Loucy (cell line): ENCODE results near the gene PECR.

Source experiments
- H2AFZ ChIP-seq: fragments of 200-600 bp; sonication (generic); 2 replicates; pipeline ENCODE4 v1.6.0; 2016; ENCODE audit warnings: antibody characterized with exemption, mild to moderate bottlenecking, low read length, moderate library complexity
- H3F3A ChIP-seq: fragments of 200-600 bp; 2 replicates; pipeline ENCODE4 v1.6.0; 2016; ENCODE audit warnings: antibody characterized with exemption, low read depth, mild to moderate bottlenecking
- H3K27me3 ChIP-seq: fragments of 200-600 bp; sonication (generic); 2 replicates; pipeline ENCODE4 v1.6.1; 2014; ENCODE audit warnings: low read length, mild to moderate bottlenecking; ENCODE audit not compliant: insufficient read depth, poor library complexity, severe bottlenecking
- H3K36me3 ChIP-seq: fragments of 200-600 bp; sonication (generic); 2 replicates; pipeline ENCODE4 v1.6.1; 2016; ENCODE audit warnings: low read length; ENCODE audit not compliant: insufficient read depth
- H3K4me1 ChIP-seq: fragments of 200-600 bp; sonication (generic); 2 replicates; pipeline ENCODE4 v1.5.1; 2014; ENCODE audit warnings: low read length, mild to moderate bottlenecking; ENCODE audit not compliant: insufficient read depth, poor library complexity, severe bottlenecking
- H3K4me2 ChIP-seq: fragments of 200-600 bp; sonication (generic); 2 replicates; pipeline ENCODE4 v1.6.0; 2014; ENCODE audit warnings: antibody characterized with exemption, low read length, low read depth, mild to moderate bottlenecking; ENCODE audit not compliant: poor library complexity, severe bottlenecking
- H3K4me3 ChIP-seq: fragments of 200-600 bp; sonication (generic); 2 replicates; pipeline ENCODE4 v1.5.1; 2014; ENCODE audit warnings: low read length, mild to moderate bottlenecking, mixed read lengths; ENCODE audit not compliant: poor library complexity, severe bottlenecking
- H3K79me2 ChIP-seq: fragments of 200-600 bp; sonication (generic); 2 replicates; pipeline ENCODE4 v1.6.1; 2014; ENCODE audit warnings: low read length; ENCODE audit not compliant: insufficient read depth
- H3K9ac ChIP-seq: fragments of 200-600 bp; sonication (generic); 2 replicates; pipeline ENCODE4 v1.6.0; 2014; ENCODE audit warnings: mild to moderate bottlenecking, low read depth, low read length, moderate library complexity; ENCODE audit not compliant: poor library complexity, severe bottlenecking
- H3K9me2 ChIP-seq: fragments of 200-600 bp; sonication (generic); replicated peaks from 2 replicates; pipeline ENCODE4 v1.6.1; 2016; ENCODE audit warnings: low read depth, low read length, mixed read lengths
- H3K9me3 ChIP-seq: fragments of 200-600 bp; sonication (generic); 2 replicates; pipeline ENCODE4 v1.6.1; 2014; ENCODE audit warnings: mild to moderate bottlenecking, antibody characterized with exemption, low read length, low read depth; ENCODE audit not compliant: insufficient read depth
- H4K20me1 ChIP-seq: fragments of 200-600 bp; sonication (generic); 2 replicates; pipeline ENCODE4 v1.6.0; 2014; ENCODE audit warnings: antibody characterized with exemption, low read length, mild to moderate bottlenecking; ENCODE audit not compliant: insufficient read depth, poor library complexity, severe bottlenecking
- EZH2phosphoT487 ChIP-seq: fragments of 200-600 bp; IDR thresholded peaks from 2 replicates; pipeline ENCODE4 v1.6.1; 2018; ENCODE audit warnings: antibody characterized with exemption, mild to moderate bottlenecking, moderate library complexity, borderline replicate concordance
- TF ChIP-seq, protein P1 (sequence below): fragments of 200-600 bp; sonication (generic); conservative IDR thresholded peaks from 2 replicates; pipeline ENCODE4 v1.5.1; 2014; ENCODE audit warnings: mild to moderate bottlenecking, antibody characterized with exemption, low read length

PECR gene

DNA sequence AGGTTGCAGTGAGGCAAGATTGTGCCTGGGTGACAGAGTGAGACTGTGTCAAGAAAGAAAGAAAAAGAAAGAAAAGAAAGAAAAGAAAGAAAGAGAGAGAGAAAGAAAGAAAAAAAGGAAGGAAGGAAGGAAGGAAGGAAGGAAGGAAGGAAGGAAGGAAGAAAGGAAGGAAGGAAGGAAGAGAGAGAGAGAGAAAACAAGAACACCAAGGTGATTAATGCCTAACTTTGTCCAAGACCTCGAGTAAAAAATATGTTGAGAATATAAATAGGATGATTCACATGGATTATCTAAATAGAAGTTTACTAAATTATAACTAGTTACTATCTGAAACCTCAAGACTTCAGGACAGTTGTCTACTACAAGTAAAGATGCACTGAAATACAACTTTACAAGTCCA lies 7.2 kb downstream of the PECR start:
- H3K27me3 ChIP-seq, result no peaks in the 10 kb centered on the region
- no peaks in the 10 kb centered on the region for H3K36me3 ChIP-seq
- TF ChIP-seq EZH2phosphoT487, result no peak
- TF ChIP-seq, protein P1, sequence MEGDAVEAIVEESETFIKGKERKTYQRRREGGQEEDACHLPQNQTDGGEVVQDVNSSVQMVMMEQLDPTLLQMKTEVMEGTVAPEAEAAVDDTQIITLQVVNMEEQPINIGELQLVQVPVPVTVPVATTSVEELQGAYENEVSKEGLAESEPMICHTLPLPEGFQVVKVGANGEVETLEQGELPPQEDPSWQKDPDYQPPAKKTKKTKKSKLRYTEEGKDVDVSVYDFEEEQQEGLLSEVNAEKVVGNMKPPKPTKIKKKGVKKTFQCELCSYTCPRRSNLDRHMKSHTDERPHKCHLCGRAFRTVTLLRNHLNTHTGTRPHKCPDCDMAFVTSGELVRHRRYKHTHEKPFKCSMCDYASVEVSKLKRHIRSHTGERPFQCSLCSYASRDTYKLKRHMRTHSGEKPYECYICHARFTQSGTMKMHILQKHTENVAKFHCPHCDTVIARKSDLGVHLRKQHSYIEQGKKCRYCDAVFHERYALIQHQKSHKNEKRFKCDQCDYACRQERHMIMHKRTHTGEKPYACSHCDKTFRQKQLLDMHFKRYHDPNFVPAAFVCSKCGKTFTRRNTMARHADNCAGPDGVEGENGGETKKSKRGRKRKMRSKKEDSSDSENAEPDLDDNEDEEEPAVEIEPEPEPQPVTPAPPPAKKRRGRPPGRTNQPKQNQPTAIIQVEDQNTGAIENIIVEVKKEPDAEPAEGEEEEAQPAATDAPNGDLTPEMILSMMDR, result no peak
- H3K9ac ChIP-seq, result no peak overlapping the region
- H3F3A ChIP-seq, result 0 out of 2 replicates have a peak, but pooled peaks cover 4% of the 10 kb centered on the region
- H3K79me2 ChIP-seq, result no peaks in the 10 kb centered on the region
- no peak overlapping the region for H3K4me2 ChIP-seq
- no peaks in the 10 kb centered on the region for H3K9me2 ChIP-seq
- H2AFZ ChIP-seq, result no peak overlapping the region
- no peaks in the 10 kb centered on the region for H4K20me1 ChIP-seq
- no peaks in the 10 kb centered on the region for H3K9me3 ChIP-seq
- no peak overlapping the region for H3K4me3 ChIP-seq
- H3K4me1 ChIP-seq, result peaks cover 14% of the 10 kb centered on the region

DNA sequence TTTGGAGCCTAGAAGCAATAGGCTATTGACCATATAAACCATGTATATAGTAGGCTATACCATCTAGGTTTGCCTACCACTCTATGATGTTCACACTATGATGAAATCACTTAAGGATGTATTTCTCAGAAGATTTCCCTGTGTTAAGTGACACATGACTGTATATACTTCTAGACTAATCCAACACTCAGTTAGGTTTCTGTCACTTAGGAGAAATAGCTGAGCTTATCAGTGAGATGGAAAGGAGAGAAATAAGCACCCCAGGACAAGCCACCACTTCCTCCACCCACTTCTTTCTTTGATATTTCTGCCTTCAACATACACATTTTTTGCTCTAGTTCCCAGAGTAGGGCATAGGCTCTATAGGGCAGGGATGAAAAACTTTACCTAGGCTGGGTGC lies 7.8 kb downstream of the PECR start:
- H4K20me1 ChIP-seq, result no peaks in the 10 kb centered on the region
- 0 out of 2 replicates have a peak, but pooled peaks cover 4% of the 10 kb centered on the region for H3F3A ChIP-seq
- no peaks in the 10 kb centered on the region for H3K27me3 ChIP-seq
- H3K9me3 ChIP-seq, result no peaks in the 10 kb centered on the region
- no peak overlapping the region for H3K4me2 ChIP-seq
- no peaks in the 10 kb centered on the region for H3K79me2 ChIP-seq
- H3K9me2 ChIP-seq, result no peaks in the 10 kb centered on the region
- no peaks in the 10 kb centered on the region for H3K36me3 ChIP-seq
- no peak overlapping the region for H3K9ac ChIP-seq
- TF ChIP-seq EZH2phosphoT487, result no peak
- TF ChIP-seq, protein P1, result no peak
- no peak overlapping the region for H3K4me3 ChIP-seq
- H2AFZ ChIP-seq, result no peak overlapping the region
- H3K4me1 ChIP-seq, result peaks cover 12% of the 10 kb centered on the region

DNA sequence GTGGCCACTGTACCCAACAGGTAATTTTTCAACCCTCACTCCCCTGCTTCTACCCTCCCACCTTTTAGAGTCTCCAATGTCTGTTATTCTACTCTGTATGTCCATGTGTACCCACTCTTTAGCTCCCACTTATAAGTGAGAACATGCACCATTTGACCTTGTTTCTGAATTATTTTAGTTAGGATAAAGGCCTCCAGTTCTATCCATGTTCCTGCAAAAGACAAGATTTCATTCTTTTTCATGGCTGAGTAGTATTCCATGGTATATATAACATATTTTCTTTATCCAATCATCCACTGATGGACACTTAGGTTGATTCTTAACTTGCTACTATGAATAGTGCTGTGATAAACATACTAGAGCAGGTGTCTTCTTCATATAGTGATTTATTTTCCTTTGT lies 9.1 kb downstream of the PECR start:
- no peaks in the 10 kb centered on the region for H3K36me3 ChIP-seq
- H3K27me3 ChIP-seq, result no peaks in the 10 kb centered on the region
- TF ChIP-seq EZH2phosphoT487, result no peak
- TF ChIP-seq, protein P1, result no peak
- no peaks in the 10 kb centered on the region for H3K79me2 ChIP-seq
- no peaks in the 10 kb centered on the region for H3K9me2 ChIP-seq
- no peak overlapping the region for H2AFZ ChIP-seq
- H4K20me1 ChIP-seq, result no peaks in the 10 kb centered on the region
- H3K9me3 ChIP-seq, result no peaks in the 10 kb centered on the region
- peaks cover 15% of the 10 kb centered on the region for H3K4me1 ChIP-seq
- H3K9ac ChIP-seq, result no peak overlapping the region
- no peak overlapping the region for H3K4me3 ChIP-seq
- H3K4me2 ChIP-seq, result no peak overlapping the region
- H3F3A ChIP-seq, result 0 out of 2 replicates have a peak, but pooled peaks cover 4% of the 10 kb centered on the region
